ENCODE results near the gene NAT10. TPM values are rescaled to one million over a fixed set of nuclear protein-coding genes. Genes with fewer than 3 reads are reported as not detected.

Gene NAT10
- total and polyA plus RNA-seq, 4 donors: 8.9 to 42.4 (median 29.4) TPM

- Histone ChIP-seq H3K27me3 (ENCODE audit: control insufficient read depth in 1 of 2, insufficient read depth in 2 of 2, low read length in 1 of 2) (no peaks in the 10 kb centered on the region), H3K9me3 (ENCODE audit: control insufficient read depth, low read length) (no peaks in the 10 kb centered on the region), H3K27ac (ENCODE audit: low read depth in 1 of 2, low read length in 2 of 2) (no peak overlapping the region), H3K4me1 (ENCODE audit: control insufficient read depth in 1 of 2, insufficient read depth in 2 of 2, low read length in 2 of 2) (no peaks in the 10 kb centered on the region), H3K4me3 (ENCODE audit: low read length in 2 of 2) (no peak overlapping the region), H3K36me3 (ENCODE audit: control insufficient read depth in 1 of 2, insufficient read depth in 2 of 2, low read length in 1 of 2) (peaks cover 4 to 6% of the 10 kb centered on the region in 2 donors)
- DNase-seq: no peak
- 56 to 63% methylated on average over 13 of the region's 13 CpGs for WGBS, 2 donors
- intact Hi-C loops (cut with DNase I): no loop called here
- no peak for ATAC-seq (ENCODE audit: low FRiP score)
Measured at GRCh38 chr11:34149786-34150185, 44.4 kb downstream of the NAT10 start.

- ATAC-seq (ENCODE audit: low FRiP score) (no peak), DNase-seq (no peak)
- H3K4me3 ChIP-seq (ENCODE audit: low read length in 2 of 2): no peak overlapping the region
- H3K36me3 ChIP-seq (ENCODE audit: control insufficient read depth in 1 of 2, insufficient read depth in 2 of 2, low read length in 1 of 2): peaks cover 2 to 3% of the 10 kb centered on the region in 2 donors
- H3K27ac ChIP-seq (ENCODE audit: low read depth in 1 of 2, low read length in 2 of 2): no peak overlapping the region
- intact Hi-C loops (cut with DNase I): no loop called here
- no peaks in the 10 kb centered on the region for H3K9me3 ChIP-seq (ENCODE audit: control insufficient read depth, low read length)
- H3K27me3 ChIP-seq (ENCODE audit: control insufficient read depth in 1 of 2, insufficient read depth in 2 of 2, low read length in 1 of 2): no peaks in the 10 kb centered on the region
- no peaks in the 10 kb centered on the region for H3K4me1 ChIP-seq (ENCODE audit: control insufficient read depth in 1 of 2, insufficient read depth in 2 of 2, low read length in 2 of 2)
- WGBS, 2 donors: 74 to 83% methylated on average over 6 of the region's 6 CpGs
Measured at GRCh38 chr11:34150494-34151151, 45.2 kb downstream of the NAT10 start.

- ATAC-seq (ENCODE audit: low FRiP score): no peak
- intact Hi-C loops (cut with DNase I): no loop called here
- H3K36me3 ChIP-seq (ENCODE audit: control insufficient read depth in 1 of 2, insufficient read depth in 2 of 2, low read length in 1 of 2): peaks cover under 1 to 2% of the 10 kb centered on the region in 2 donors
- H3K27me3 ChIP-seq (ENCODE audit: control insufficient read depth in 1 of 2, insufficient read depth in 2 of 2, low read length in 1 of 2): no peaks in the 10 kb centered on the region
- no peak overlapping the region for H3K4me3 ChIP-seq (ENCODE audit: low read length in 2 of 2)
- DNase-seq: no peak
- H3K9me3 ChIP-seq (ENCODE audit: control insufficient read depth, low read length): no peaks in the 10 kb centered on the region
- no peak overlapping the region for H3K27ac ChIP-seq (ENCODE audit: low read depth in 1 of 2, low read length in 2 of 2)
- no peaks in the 10 kb centered on the region for H3K4me1 ChIP-seq (ENCODE audit: control insufficient read depth in 1 of 2, insufficient read depth in 2 of 2, low read length in 2 of 2)
- 92 to 93% methylated on average over 5 of the region's 5 CpGs for WGBS, 2 donors
Measured at GRCh38 chr11:34151166-34151565, 45.7 kb downstream of the NAT10 start.

GRCh38 chr11:34151916-34152845 lies 46.8 kb downstream of the NAT10 start:
- 84 to 86% methylated on average over 18 of the region's 18 CpGs for WGBS, 2 donors
- no peak overlapping the region for H3K27ac ChIP-seq (ENCODE audit: low read depth in 1 of 2, low read length in 2 of 2)
- H3K4me3 ChIP-seq (ENCODE audit: low read length in 2 of 2): no peak overlapping the region
- H3K27me3 ChIP-seq (ENCODE audit: control insufficient read depth in 1 of 2, insufficient read depth in 2 of 2, low read length in 1 of 2): no peaks in the 10 kb centered on the region
- H3K9me3 ChIP-seq (ENCODE audit: control insufficient read depth, low read length): no peaks in the 10 kb centered on the region
- intact Hi-C loops (cut with DNase I): no loop called here
- no peak for DNase-seq
- ATAC-seq (ENCODE audit: low FRiP score): no peak
- peaks cover 0 to 2% of the 10 kb centered on the region in 2 donors for H3K36me3 ChIP-seq (ENCODE audit: control insufficient read depth in 1 of 2, insufficient read depth in 2 of 2, low read length in 1 of 2)
- H3K4me1 ChIP-seq (ENCODE audit: control insufficient read depth in 1 of 2, insufficient read depth in 2 of 2, low read length in 2 of 2): no peaks in the 10 kb centered on the region

GRCh38 chr11:34154059-34154875 lies 48.8 kb downstream of the NAT10 start:
- no peaks in the 10 kb centered on the region for H3K36me3 ChIP-seq (ENCODE audit: control insufficient read depth in 1 of 2, insufficient read depth in 2 of 2, low read length in 1 of 2)
- H3K4me3 ChIP-seq (ENCODE audit: low read length in 2 of 2): no peak overlapping the region
- H3K27ac ChIP-seq (ENCODE audit: low read depth in 1 of 2, low read length in 2 of 2): peak overlapping the region; percentile 7 to 30
- H3K27me3 ChIP-seq (ENCODE audit: control insufficient read depth in 1 of 2, insufficient read depth in 2 of 2, low read length in 1 of 2): no peaks in the 10 kb centered on the region
- WGBS, 2 donors: 59 to 61% methylated on average over 16 of the region's 16 CpGs
- intact Hi-C loops (cut with DNase I): no loop called here
- no peaks in the 10 kb centered on the region for H3K9me3 ChIP-seq (ENCODE audit: control insufficient read depth, low read length)
- H3K4me1 ChIP-seq (ENCODE audit: control insufficient read depth in 1 of 2, insufficient read depth in 2 of 2, low read length in 2 of 2): no peaks in the 10 kb centered on the region
- ATAC-seq (ENCODE audit: low FRiP score) (no peak), DNase-seq (no peak)

GRCh38 chr11:34155057-34155756 lies 49.8 kb downstream of the NAT10 start:
- Histone ChIP-seq H3K27me3 (ENCODE audit: control insufficient read depth in 1 of 2, insufficient read depth in 2 of 2, low read length in 1 of 2) (no peaks in the 10 kb centered on the region), H3K4me3 (ENCODE audit: low read length in 2 of 2) (no peak overlapping the region), H3K9me3 (ENCODE audit: control insufficient read depth, low read length) (no peaks in the 10 kb centered on the region), H3K4me1 (ENCODE audit: control insufficient read depth in 1 of 2, insufficient read depth in 2 of 2, low read length in 2 of 2) (no peaks in the 10 kb centered on the region), H3K27ac (ENCODE audit: low read depth in 1 of 2, low read length in 2 of 2) (peak overlapping the region; percentile 30 to 72), H3K36me3 (ENCODE audit: control insufficient read depth in 1 of 2, insufficient read depth in 2 of 2, low read length in 1 of 2) (no peaks in the 10 kb centered on the region)
- intact Hi-C loops (cut with DNase I): no loop called here
- DNase-seq: no peak
- peak; percentile 71 for ATAC-seq (ENCODE audit: low FRiP score)
- WGBS, 2 donors: 4 to 9% methylated on average over 15 of the region's 15 CpGs

GRCh38 chr11:34155757-34156062 lies 50.3 kb downstream of the NAT10 start:
- no peak overlapping the region for H3K4me3 ChIP-seq (ENCODE audit: low read length in 2 of 2)

GRCh38 chr11:34157163-34157562 lies 51.7 kb downstream of the NAT10 start:
- Histone ChIP-seq H3K36me3 (ENCODE audit: control insufficient read depth in 1 of 2, insufficient read depth in 2 of 2, low read length in 1 of 2) (no peaks in the 10 kb centered on the region), H3K27ac (ENCODE audit: low read depth in 1 of 2, low read length in 2 of 2) (peak overlapping the region in 1 of 2 donors; percentile 1), H3K4me1 (ENCODE audit: control insufficient read depth in 1 of 2, insufficient read depth in 2 of 2, low read length in 2 of 2) (no peaks in the 10 kb centered on the region), H3K27me3 (ENCODE audit: control insufficient read depth in 1 of 2, insufficient read depth in 2 of 2, low read length in 1 of 2) (no peaks in the 10 kb centered on the region), H3K9me3 (ENCODE audit: control insufficient read depth, low read length) (no peaks in the 10 kb centered on the region), H3K4me3 (ENCODE audit: low read length in 2 of 2) (no peak overlapping the region)
- 55 to 57% methylated on average over 9 of the region's 9 CpGs for WGBS, 2 donors
- no peak for ATAC-seq (ENCODE audit: low FRiP score)
- intact Hi-C loops (cut with DNase I): no loop called here
- DNase-seq: peak in 1 of 2 donors; percentile 63

More at GRCh38 chr11:34155757-34156062, 50.3 kb downstream of the NAT10 start:
- H3K27me3 ChIP-seq (ENCODE audit: control insufficient read depth in 1 of 2, insufficient read depth in 2 of 2, low read length in 1 of 2): no peaks in the 10 kb centered on the region
- DNase-seq: no peak
- intact Hi-C loops (cut with DNase I): no loop called here
- no peaks in the 10 kb centered on the region for H3K9me3 ChIP-seq (ENCODE audit: control insufficient read depth, low read length)
- no peaks in the 10 kb centered on the region for H3K36me3 ChIP-seq (ENCODE audit: control insufficient read depth in 1 of 2, insufficient read depth in 2 of 2, low read length in 1 of 2)
- ATAC-seq (ENCODE audit: low FRiP score): peak; percentile 57
- peak overlapping the region in 1 of 2 donors; percentile 72 for H3K27ac ChIP-seq (ENCODE audit: low read depth in 1 of 2, low read length in 2 of 2)
- 3 to 7% methylated on average over 2 of the region's 2 CpGs for WGBS, 2 donors
- H3K4me1 ChIP-seq (ENCODE audit: control insufficient read depth in 1 of 2, insufficient read depth in 2 of 2, low read length in 2 of 2): no peaks in the 10 kb centered on the region
